T-helper 1 cell treated with Interleukin-12 subunit alpha and Interleukin-12 subunit beta and Interleukin-4 antibody, amounts not matched to agents 30 μg/mL and 1 μg/mL, for 36 hours (primary cell): ENCODE measurements around the gene HRH2.

Experiments
- H3K27ac Mint-ChIP-seq: one replicate; pipeline ENCODE4 v1.8.0; 2021; ENCODE audit warnings: mild to moderate bottlenecking, mixed read lengths
- H3K27me3 Mint-ChIP-seq: one replicate; pipeline ENCODE4 v1.8.0; 2021; ENCODE audit warnings: low read depth, mixed read lengths
- H3K36me3 Mint-ChIP-seq: one replicate; pipeline ENCODE4 v1.8.0; 2021; ENCODE audit warnings: low read depth, mixed read lengths
- H3K4me1 Mint-ChIP-seq: one replicate; pipeline ENCODE4 v1.8.0; 2021; ENCODE audit warnings: low read depth, mixed read lengths
- H3K4me3 Mint-ChIP-seq: one replicate; pipeline ENCODE4 v1.8.0; 2021; ENCODE audit warnings: mild to moderate bottlenecking, moderate library complexity, mixed read lengths
- H3K9me3 Mint-ChIP-seq: one replicate; pipeline ENCODE4 v1.8.0; 2021; ENCODE audit warnings: mixed read lengths

The HRH2 gene

DNA sequence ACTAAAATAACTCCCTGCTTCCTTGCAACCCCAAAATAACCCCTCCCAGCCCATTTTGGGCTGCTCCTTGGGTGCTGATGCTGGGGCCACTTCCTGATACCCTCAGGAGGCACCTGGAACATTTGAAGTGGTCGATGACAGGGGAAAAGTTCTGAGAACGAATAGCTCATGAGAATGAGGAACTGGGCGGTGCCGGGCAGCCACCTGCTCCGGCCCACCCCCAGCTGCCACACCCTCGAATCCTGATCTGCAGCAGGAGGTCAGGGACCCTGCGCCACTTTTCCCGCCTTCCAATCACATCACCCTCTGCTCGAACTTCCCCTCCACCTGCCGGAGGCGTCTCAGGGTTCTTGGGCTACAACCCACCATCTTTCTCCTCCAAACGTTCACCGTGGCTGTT lies 19.7 kb downstream of the HRH2 start:
- H3K4me3 Mint-ChIP-seq, result no peak overlapping the region
- H3K27ac Mint-ChIP-seq, result no peak overlapping the region
- peaks cover 25% of the 10 kb centered on the region for H3K36me3 Mint-ChIP-seq
- H3K4me1 Mint-ChIP-seq, result peaks cover 62% of the 10 kb centered on the region
- no peaks in the 10 kb centered on the region for H3K27me3 Mint-ChIP-seq
- no peaks in the 10 kb centered on the region for H3K9me3 Mint-ChIP-seq

DNA sequence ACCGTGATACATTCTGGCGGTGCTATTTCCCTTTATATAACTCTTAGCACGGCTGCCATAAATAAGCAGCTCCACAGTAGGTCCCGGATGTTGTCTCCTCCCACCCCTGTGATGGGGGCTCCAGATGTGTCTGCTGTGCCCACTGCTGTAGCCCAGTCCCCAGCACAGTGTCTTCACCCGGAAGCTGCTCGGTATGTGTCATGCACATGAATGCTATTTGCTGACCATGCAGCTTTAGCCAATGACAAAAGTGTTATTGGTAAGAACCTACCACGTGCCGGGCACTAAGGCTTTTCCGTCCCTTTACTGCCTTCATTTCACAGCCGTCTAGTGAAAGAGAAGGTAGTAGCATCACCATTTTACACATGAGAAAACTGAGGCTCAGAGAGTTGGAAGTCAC lies 20.2 kb downstream of the HRH2 start:
- Mint-ChIP-seq H3K9me3 (no peaks in the 10 kb centered on the region), H3K4me3 (no peak overlapping the region), H3K4me1 (peaks cover 58% of the 10 kb centered on the region), H3K27ac (no peak overlapping the region), H3K36me3 (peaks cover 26% of the 10 kb centered on the region), H3K27me3 (no peaks in the 10 kb centered on the region)

DNA sequence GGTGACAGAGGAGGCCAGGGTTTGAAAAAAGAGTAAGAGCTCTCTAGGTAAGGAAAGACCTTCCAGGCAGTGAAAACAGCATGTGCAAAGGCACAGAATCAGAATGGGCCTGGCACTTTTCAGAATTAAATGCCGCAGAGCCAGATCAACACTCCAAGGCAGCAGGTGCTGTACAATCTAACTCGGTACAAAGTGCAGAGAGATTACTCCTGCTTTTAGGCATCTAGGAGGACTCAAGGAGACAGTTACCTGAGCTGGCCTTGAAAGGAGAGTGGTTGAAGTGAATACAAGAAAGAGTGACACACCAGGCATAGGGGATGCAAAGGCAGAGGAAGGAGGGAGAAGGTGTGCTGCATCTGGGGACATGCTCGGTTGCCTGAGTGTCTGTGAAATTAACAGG lies 21.5 kb downstream of the HRH2 start:
- Mint-ChIP-seq H3K9me3 (no peaks in the 10 kb centered on the region), H3K36me3 (peaks cover 35% of the 10 kb centered on the region), H3K27ac (peak overlapping the region; percentile 10), H3K27me3 (no peaks in the 10 kb centered on the region), H3K4me1 (peaks cover 52% of the 10 kb centered on the region), H3K4me3 (no peak overlapping the region)

DNA sequence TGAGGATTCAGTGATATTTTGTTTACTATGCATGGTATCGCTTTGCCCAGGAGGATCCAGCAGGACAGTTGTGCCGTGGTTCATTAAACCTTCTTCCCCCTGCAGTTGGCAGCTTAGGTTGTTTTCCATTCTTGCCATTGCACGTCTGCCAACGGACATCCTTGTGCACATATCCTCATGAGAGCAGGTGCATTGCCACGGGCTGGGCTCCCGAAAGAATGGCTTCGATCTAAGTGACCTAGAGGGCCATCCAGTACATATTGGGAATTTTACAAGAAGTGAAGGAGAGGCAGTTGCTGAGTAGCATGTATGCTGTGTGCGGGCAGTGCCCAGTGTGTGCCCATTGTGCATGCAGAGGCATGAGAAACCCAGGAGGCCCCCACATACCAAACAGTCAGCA lies 22.1 kb downstream of the HRH2 start:
- peaks cover 40% of the 10 kb centered on the region for H3K36me3 Mint-ChIP-seq
- no peaks in the 10 kb centered on the region for H3K27me3 Mint-ChIP-seq
- H3K27ac Mint-ChIP-seq, result no peak overlapping the region
- H3K4me1 Mint-ChIP-seq, result peaks cover 53% of the 10 kb centered on the region
- H3K9me3 Mint-ChIP-seq, result no peaks in the 10 kb centered on the region
- no peak overlapping the region for H3K4me3 Mint-ChIP-seq

DNA sequence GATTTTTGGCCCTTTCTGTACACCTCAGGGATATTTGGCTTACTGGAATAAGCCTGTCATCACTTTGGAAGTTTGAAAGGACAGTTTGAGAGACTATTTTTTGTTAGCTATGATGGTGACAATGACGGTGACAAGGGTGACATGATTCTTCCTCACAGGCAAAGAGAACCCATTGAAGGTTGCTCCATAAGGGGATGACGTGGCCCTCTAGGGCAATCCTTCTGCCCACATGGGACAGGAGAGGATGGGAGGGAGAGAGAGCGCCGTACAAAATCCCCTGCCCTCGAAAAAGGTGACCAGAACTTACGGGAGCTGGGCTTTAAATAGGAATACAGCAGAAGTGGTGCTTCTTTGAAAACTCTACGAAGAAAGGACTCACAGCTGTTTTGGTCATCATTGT lies 22.6 kb downstream of the HRH2 start:
- Mint-ChIP-seq H3K4me1 (peaks cover 49% of the 10 kb centered on the region), H3K9me3 (no peaks in the 10 kb centered on the region), H3K27ac (no peak overlapping the region)

DNA sequence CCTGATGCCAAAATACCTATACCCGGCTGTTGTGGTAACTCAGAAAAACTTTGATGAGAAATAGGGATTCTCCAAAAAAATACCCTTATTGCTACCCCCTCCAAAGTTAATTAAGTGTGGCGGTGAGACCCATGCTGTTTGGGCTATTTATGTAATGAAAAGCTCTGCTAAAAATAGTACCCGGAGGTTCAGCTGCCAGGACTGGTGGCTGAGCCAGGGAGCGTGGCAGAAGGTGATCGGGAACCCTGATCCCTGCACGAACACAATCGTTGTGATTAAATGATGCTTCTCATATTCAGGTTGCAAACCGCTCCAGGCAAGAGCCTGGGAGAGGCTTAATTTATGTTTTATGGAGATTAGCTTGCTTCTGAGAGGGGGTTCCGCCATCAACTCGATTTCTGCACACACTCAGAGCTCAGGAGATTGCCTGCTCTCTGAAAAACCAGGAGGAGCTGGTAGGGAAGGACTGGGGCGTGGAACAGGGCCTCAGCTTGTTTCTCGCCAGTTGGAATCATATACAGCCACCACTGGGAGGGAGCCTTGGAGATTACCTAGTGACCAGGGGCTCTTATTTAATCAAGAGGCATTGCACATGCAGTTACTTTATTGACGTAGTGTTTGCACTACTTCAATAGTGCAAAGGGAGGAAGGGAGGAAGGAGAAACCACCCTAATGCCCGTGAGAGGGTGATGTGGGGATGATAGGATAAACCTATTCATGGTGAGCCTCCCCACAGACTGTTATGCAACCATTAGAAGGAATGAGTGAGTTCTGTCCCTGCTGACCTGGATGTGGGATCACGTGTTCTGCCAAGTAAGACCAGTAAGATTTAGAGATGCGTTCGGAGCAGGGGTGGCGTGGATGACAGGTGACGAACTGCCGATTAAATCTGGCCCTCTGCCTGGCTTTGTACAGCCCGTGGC lies 23.4 kb downstream of the HRH2 start:
- Mint-ChIP-seq H3K27me3 (no peaks in the 10 kb centered on the region), H3K4me3 (no peak overlapping the region), H3K4me1 (peaks cover 42% of the 10 kb centered on the region), H3K27ac (no peak overlapping the region), H3K36me3 (peaks cover 38% of the 10 kb centered on the region), H3K9me3 (no peaks in the 10 kb centered on the region)

More for the DNA sequence above, 22.6 kb downstream of the HRH2 start:
- Mint-ChIP-seq H3K4me3 (no peak overlapping the region), H3K27me3 (no peaks in the 10 kb centered on the region), H3K36me3 (peaks cover 40% of the 10 kb centered on the region)

DNA sequence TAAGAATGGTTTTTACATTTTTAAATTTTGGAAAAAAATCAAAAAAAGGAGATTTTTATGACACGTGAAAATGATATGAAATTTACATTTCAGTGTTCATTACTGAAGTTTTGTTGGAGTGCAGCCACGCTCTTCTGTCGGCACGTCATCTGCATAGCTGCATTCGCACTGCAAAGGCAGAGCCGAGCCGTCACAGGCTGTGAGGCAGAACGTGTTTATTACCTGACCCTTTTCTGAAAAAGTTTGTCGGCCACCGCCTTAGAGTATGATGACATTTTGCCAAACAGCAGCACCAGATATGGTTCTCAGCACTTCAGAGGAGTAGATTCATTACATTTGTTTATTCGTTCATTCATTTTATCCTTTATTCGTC lies 24.1 kb downstream of the HRH2 start:
- H3K27me3 Mint-ChIP-seq, result no peaks in the 10 kb centered on the region
- no peak overlapping the region for H3K27ac Mint-ChIP-seq
- no peaks in the 10 kb centered on the region for H3K9me3 Mint-ChIP-seq
- H3K4me1 Mint-ChIP-seq, result peaks cover 38% of the 10 kb centered on the region
- H3K4me3 Mint-ChIP-seq, result no peak overlapping the region
- peaks cover 40% of the 10 kb centered on the region for H3K36me3 Mint-ChIP-seq

DNA sequence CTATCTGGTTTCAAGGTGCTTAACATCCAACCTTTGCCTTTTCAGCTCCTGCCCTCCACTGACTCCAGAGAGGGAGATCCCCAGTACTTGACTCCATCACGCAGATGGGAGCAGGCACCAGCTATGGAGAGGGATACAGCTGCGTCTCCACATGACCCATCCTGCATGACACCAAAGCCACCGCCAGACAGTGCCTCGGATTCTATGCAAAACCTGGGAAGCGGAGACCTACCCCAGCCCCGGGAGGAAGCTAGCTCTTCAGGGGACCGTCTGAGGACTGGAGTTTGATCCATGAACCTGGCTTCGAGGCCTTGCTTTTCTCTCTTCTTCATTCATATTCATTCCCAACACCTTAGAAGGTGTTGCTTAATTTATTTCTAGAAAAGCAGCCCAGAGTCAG lies 24.8 kb downstream of the HRH2 start:
- no peak overlapping the region for H3K4me3 Mint-ChIP-seq
- no peaks in the 10 kb centered on the region for H3K27me3 Mint-ChIP-seq
- H3K27ac Mint-ChIP-seq, result no peak overlapping the region
- peaks cover 35% of the 10 kb centered on the region for H3K4me1 Mint-ChIP-seq
- H3K36me3 Mint-ChIP-seq, result peaks cover 40% of the 10 kb centered on the region
- no peaks in the 10 kb centered on the region for H3K9me3 Mint-ChIP-seq

DNA sequence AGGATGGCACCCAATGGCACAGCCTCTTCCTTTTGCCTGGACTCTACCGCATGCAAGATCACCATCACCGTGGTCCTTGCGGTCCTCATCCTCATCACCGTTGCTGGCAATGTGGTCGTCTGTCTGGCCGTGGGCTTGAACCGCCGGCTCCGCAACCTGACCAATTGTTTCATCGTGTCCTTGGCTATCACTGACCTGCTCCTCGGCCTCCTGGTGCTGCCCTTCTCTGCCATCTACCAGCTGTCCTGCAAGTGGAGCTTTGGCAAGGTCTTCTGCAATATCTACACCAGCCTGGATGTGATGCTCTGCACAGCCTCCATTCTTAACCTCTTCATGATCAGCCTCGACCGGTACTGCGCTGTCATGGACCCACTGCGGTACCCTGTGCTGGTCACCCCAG lies 25.4 kb downstream of the HRH2 start:
- Mint-ChIP-seq H3K36me3 (peaks cover 38% of the 10 kb centered on the region), H3K27me3 (no peaks in the 10 kb centered on the region), H3K9me3 (no peaks in the 10 kb centered on the region)

DNA sequence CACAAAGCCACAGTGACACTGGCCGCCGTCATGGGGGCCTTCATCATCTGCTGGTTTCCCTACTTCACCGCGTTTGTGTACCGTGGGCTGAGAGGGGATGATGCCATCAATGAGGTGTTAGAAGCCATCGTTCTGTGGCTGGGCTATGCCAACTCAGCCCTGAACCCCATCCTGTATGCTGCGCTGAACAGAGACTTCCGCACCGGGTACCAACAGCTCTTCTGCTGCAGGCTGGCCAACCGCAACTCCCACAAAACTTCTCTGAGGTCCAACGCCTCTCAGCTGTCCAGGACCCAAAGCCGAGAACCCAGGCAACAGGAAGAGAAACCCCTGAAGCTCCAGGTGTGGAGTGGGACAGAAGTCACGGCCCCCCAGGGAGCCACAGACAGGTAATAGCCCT lies 26.1 kb downstream of the HRH2 start:
- Mint-ChIP-seq H3K9me3 (no peaks in the 10 kb centered on the region), H3K27ac (no peak overlapping the region), H3K36me3 (peaks cover 38% of the 10 kb centered on the region), H3K4me1 (peaks cover 29% of the 10 kb centered on the region), H3K27me3 (no peaks in the 10 kb centered on the region), H3K4me3 (no peak overlapping the region)

More for the DNA sequence above, 25.4 kb downstream of the HRH2 start:
- Mint-ChIP-seq H3K27ac (no peak overlapping the region), H3K4me1 (peaks cover 31% of the 10 kb centered on the region), H3K4me3 (no peak overlapping the region)

DNA sequence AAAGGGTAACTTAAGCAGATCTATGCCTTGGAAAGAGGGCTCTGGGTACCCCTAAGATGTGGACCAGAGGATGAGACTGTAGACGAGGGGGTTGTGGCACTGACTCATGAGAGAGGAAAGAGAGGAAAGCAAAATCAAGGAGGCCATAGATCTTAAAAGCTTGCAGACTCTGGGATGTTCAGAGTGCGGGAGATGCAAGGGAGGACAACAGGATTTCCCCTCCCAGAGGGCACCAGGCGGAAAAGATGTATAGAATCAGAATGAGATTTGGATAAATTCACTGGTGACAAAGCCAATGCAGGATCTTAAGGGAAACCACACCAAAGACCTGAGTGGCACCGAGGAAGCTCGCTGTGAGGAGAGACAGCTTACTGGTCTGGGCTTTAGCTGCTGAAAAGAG lies 27.1 kb downstream of the HRH2 start:
- H3K27ac Mint-ChIP-seq, result peak overlapping the region; percentile 28
- H3K4me1 Mint-ChIP-seq, result peaks cover 29% of the 10 kb centered on the region
- H3K27me3 Mint-ChIP-seq, result no peaks in the 10 kb centered on the region
- H3K4me3 Mint-ChIP-seq, result no peak overlapping the region
- H3K9me3 Mint-ChIP-seq, result no peaks in the 10 kb centered on the region
- peaks cover 40% of the 10 kb centered on the region for H3K36me3 Mint-ChIP-seq

DNA sequence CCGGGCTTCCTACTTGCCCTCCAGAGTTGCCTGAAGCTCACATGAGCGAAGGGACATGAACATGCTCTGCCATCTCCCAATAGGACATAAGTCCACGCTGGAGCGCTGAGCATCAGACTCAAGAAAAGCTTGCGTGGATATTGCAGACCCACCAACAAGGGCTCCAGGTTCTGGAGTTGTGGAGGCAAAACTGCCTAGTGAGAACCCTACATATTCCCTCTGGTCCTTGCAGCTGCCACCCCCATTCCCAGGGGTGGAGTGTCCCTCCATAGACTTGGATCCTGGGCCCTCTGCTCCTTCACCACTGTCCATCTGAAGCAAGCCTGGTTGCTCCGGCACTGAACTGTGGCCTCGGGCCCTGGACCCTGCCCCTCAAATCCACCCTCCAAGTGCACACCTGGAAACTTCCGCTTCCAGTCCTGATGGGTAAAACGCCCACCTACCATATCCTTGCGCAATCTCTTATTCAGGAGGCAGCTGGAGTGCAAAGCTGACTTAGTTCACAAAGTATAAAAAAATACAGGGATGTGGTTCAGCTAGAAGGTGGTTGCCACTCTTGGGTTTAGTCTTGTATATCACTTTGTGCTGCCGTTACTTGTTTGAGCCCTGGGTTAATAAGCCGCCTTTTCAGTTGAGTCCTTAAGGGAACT lies 28.0 kb downstream of the HRH2 start:
- peaks cover 43% of the 10 kb centered on the region for H3K36me3 Mint-ChIP-seq
- no peaks in the 10 kb centered on the region for H3K9me3 Mint-ChIP-seq
- no peak overlapping the region for H3K27ac Mint-ChIP-seq
- no peaks in the 10 kb centered on the region for H3K27me3 Mint-ChIP-seq
- no peak overlapping the region for H3K4me3 Mint-ChIP-seq
- H3K4me1 Mint-ChIP-seq, result peaks cover 27% of the 10 kb centered on the region

DNA sequence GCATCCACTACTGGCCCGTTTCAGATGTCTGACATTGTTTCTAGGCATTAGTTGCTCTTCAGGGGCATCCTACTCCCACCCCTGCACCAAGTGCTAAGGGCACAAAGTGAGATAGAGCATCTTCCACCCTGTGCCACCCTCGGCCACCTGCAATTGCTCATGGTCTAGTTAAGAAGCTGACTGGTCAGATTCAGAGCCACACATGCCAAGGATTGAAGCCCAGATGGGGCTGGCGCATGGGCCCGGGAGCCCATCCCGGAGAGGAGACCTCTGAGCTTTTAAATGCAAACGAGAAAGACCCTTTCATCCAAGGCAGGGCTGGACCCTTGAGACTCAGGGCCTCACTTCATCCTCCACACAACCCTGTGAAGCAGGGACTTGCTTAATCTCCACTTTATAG lies 28.5 kb downstream of the HRH2 start:
- no peak overlapping the region for H3K4me3 Mint-ChIP-seq
- H3K9me3 Mint-ChIP-seq, result no peaks in the 10 kb centered on the region
- H3K27ac Mint-ChIP-seq, result no peak overlapping the region
- no peaks in the 10 kb centered on the region for H3K27me3 Mint-ChIP-seq
- peaks cover 47% of the 10 kb centered on the region for H3K36me3 Mint-ChIP-seq
- peaks cover 31% of the 10 kb centered on the region for H3K4me1 Mint-ChIP-seq

DNA sequence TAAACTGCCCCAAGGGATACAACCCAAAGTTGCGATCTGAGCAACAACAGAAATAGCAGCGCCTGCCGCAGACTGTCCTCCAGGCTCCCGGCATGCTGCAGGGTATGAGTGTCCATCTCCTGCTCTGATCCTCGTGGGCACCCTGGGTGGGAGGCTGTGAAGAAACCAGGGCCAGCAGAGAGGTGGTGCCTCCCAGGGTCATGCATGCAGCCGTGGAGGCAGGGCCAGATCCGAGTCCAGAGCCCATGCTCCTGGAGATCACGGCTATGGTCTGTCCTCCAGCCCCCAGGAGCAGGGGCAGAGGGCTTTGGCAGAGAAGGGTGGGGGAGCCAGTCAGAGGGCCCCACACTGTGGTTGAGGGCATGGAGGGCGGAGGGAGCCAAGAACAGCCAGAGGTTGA lies 29.0 kb downstream of the HRH2 start:
- peaks cover 47% of the 10 kb centered on the region for H3K36me3 Mint-ChIP-seq
- H3K4me3 Mint-ChIP-seq, result no peak overlapping the region
- peaks cover 31% of the 10 kb centered on the region for H3K4me1 Mint-ChIP-seq
- H3K27ac Mint-ChIP-seq, result no peak overlapping the region
- no peaks in the 10 kb centered on the region for H3K9me3 Mint-ChIP-seq
- H3K27me3 Mint-ChIP-seq, result no peaks in the 10 kb centered on the region

DNA sequence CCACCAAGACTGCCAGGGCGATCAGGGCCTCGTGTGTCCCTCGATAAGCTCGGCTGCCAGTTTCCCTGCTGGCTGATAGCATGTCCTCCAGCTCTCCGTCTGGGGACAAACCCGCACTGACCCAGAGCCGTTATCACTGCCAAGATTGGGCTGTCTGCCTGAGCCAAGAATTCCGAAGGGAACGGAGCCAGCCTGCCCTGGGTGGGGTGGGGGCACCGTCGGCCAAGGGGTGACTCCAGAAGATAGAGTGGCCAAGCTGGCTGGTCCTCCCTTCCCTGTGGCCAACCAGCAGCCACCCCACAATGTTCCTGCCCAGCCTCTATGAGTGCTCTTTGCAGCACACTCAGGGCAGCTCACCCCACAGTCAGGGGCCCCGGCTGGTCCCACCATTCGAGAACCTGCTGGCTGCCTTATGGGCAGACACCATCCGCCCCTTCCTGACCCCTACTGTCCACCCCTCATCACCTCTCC lies 29.4 kb downstream of the HRH2 start:
- peaks cover 47% of the 10 kb centered on the region for H3K36me3 Mint-ChIP-seq
- H3K4me1 Mint-ChIP-seq, result peaks cover 31% of the 10 kb centered on the region
- no peak overlapping the region for H3K4me3 Mint-ChIP-seq
- H3K9me3 Mint-ChIP-seq, result no peaks in the 10 kb centered on the region
- no peaks in the 10 kb centered on the region for H3K27me3 Mint-ChIP-seq
- H3K27ac Mint-ChIP-seq, result no peak overlapping the region
